ENCODE results near the gene DAPK1.

- TF ChIP-seq RAD21 (IDR thresholded peaks at IDR 0.05; ENCODE audit: low read depth): no peak
- TF ChIP-seq CEBPB (IDR thresholded peaks at IDR 0.05): no peak
- no peak for TF ChIP-seq FOXM1 (IDR thresholded peaks at IDR 0.05; ENCODE audit: borderline replicate concordance, low read depth)
- no peak for TF ChIP-seq EP300 (IDR thresholded peaks at IDR 0.05; ENCODE audit: borderline replicate concordance)
- TF ChIP-seq, protein P1, sequence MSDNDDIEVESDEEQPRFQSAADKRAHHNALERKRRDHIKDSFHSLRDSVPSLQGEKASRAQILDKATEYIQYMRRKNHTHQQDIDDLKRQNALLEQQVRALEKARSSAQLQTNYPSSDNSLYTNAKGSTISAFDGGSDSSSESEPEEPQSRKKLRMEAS (IDR thresholded peaks at IDR 0.05): no peak
- TF ChIP-seq YY1 (IDR thresholded peaks at IDR 0.05; ENCODE audit: low read depth): no peak
- TF ChIP-seq TAF1 (IDR thresholded peaks at IDR 0.05; ENCODE audit: low read depth): no peak
Observed at GRCh38 chr9:87581949-87582637, 84.4 kb downstream of the DAPK1 start.

Data from Ishikawa (cell line).